Esophagus squamous epithelium (tissue), 5 donors: ENCODE data around the gene NFE2L1. TPM values are rescaled to one million over a fixed set of nuclear protein-coding genes. Genes with fewer than 3 reads are reported as not detected.

ENCODE experiments used
- DNase-seq: peaks from one replicate; lab custom pipeline; 2025; lab: John Stamatoyannopoulos, UW
- H3K27ac ChIP-seq, 4 donors: fragments of 200-600 bp; sonication (generic); one replicate each; pipeline ENCODE4 v1.5.1; 2016 to 2019; ENCODE audit warnings: mild to moderate bottlenecking in 1 of 4
- H3K27me3 ChIP-seq, 4 donors: fragments of 200-600 bp; sonication (generic); 1 replicate in 3 of 4; 2 replicates in 1 of 4; pipeline versions ENCODE4 v1.5.1 to v1.6.0; 2017 to 2021; ENCODE audit warnings: antibody characterized with exemption in 1 of 4
- H3K36me3 ChIP-seq, 3 donors: fragments of 200-600 bp; sonication (generic); one replicate each; pipeline ENCODE4 v1.5.1; 2016 to 2019
- H3K4me1 ChIP-seq, 3 donors: fragments of 200-600 bp; sonication (generic); one replicate each; pipeline ENCODE4 v1.5.1; 2017 to 2019
- H3K4me3 ChIP-seq, 4 donors: fragments of 200-600 bp; sonication (generic); 1 replicate in 3 of 4; 2 replicates in 1 of 4; pipeline ENCODE4 v1.5.1; 2016 to 2019; ENCODE audit warnings: mild to moderate bottlenecking in 2 of 4, moderate library complexity in 1 of 4
- H3K9me3 ChIP-seq, 3 donors: fragments of 200-600 bp; sonication (generic); one replicate each; pipeline ENCODE4 v1.5.1; 2016 to 2019
- POLR2A ChIP-seq, 4 donors: fragments of 450-650 bp; IDR thresholded peaks; one replicate each; pipeline ENCODE4 v1.6.1; 2017; ENCODE audit warnings: antibody characterized with exemption in 4 of 4, mild to moderate bottlenecking in 4 of 4, moderate library complexity in 3 of 4
- WGBS, 2 donors: methylation state at CpG; one replicate each; pipeline ENCODE4 v1.1.5; 2018; 5-methylcytosine and 5-hydroxymethylcytosine counted together
- intact Hi-C: fragments of 100-400 bp; cut with DNase I; formaldehyde crosslinking; loops from one replicate; pipeline ENCODE4 v1.15.0; 2022
- total RNA-seq, 4 donors: library from RNA; depleted of rRNA; stranded (reverse); fragments of >200 nt; gene quantifications; one replicate each; pipeline ENCODE4 v1.1.0, GENCODE V29; 2016
- TF ChIP-seq, protein P1 (sequence below), 6 experiments: fragments of 450-650 bp in 4 of 6; fragments of 200-600 bp in 2 of 6; sonication (generic) in 2 of 6; IDR thresholded peaks; one replicate each; pipeline ENCODE4 v1.5.1; 2016 to 2019; ENCODE audit warnings: antibody characterized with exemption in 6 of 6, mild to moderate bottlenecking in 4 of 6, moderate library complexity in 4 of 6
- donor health status: DM: yes; HTN: yes; CAD: no.

The NFE2L1 gene
- total RNA-seq, 4 donors from 2014 or later, result 41.6 to 103 (median 60.0) TPM

DNA sequence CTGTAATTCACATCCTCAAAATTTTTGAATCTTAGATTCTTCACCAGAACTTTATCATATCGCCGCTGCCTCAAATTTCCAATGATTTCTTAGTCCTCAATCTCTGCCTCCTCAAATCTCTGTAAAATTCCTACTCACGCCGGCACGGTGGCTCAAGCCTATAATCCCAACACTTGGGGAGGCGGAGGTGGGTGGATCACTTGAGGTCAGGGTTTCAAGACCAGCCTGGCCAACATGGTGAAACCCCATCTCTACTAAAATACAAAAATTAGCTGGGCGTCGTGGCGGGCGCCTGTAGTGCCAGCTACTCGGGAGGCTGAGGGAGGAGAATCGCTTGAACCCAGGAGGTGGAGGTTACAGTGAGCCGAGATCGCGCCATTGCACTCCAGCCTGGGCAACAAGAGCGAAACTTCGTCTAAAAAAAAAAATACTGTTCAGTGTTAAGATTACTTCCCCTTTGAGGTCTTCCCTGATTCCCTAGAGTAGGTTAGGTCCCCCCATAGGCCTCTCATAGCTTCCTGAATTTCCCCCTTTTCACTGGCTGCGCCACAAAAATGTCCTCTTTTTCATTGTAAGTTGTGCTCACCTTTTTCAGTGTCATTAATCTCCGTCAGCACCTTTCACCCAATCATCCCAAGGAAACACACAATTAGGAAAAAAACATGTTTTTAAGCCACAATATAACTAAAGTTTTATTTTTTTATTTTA, 54.0 kb downstream of the NFE2L1 start:
- Histone ChIP-seq H3K4me3 (peak overlapping the region in 3 of 4 donors; percentile 78 to 98 (median 90)), H3K36me3 (no peaks in the 10 kb centered on the region), H3K27me3 (no peaks in the 10 kb centered on the region), H3K9me3 (no peaks in the 10 kb centered on the region), H3K4me1 (peaks cover 4 to 35% (median 8%) of the 10 kb centered on the region in 3 donors), H3K27ac (peak overlapping the region in 2 of 4 donors; percentile 11 to 91)
- WGBS, 2 donors, result 83 to 91% methylated on average over 14 to 19 of the region's 19 CpGs
- DNase-seq, result no peak
- TF ChIP-seq, protein P1, sequence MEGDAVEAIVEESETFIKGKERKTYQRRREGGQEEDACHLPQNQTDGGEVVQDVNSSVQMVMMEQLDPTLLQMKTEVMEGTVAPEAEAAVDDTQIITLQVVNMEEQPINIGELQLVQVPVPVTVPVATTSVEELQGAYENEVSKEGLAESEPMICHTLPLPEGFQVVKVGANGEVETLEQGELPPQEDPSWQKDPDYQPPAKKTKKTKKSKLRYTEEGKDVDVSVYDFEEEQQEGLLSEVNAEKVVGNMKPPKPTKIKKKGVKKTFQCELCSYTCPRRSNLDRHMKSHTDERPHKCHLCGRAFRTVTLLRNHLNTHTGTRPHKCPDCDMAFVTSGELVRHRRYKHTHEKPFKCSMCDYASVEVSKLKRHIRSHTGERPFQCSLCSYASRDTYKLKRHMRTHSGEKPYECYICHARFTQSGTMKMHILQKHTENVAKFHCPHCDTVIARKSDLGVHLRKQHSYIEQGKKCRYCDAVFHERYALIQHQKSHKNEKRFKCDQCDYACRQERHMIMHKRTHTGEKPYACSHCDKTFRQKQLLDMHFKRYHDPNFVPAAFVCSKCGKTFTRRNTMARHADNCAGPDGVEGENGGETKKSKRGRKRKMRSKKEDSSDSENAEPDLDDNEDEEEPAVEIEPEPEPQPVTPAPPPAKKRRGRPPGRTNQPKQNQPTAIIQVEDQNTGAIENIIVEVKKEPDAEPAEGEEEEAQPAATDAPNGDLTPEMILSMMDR (IDR thresholded peaks at IDR 0.05), result no peak
- no peak for TF ChIP-seq POLR2A (IDR thresholded peaks at IDR 0.05)
- intact Hi-C loops, result no loop called here

DNA sequence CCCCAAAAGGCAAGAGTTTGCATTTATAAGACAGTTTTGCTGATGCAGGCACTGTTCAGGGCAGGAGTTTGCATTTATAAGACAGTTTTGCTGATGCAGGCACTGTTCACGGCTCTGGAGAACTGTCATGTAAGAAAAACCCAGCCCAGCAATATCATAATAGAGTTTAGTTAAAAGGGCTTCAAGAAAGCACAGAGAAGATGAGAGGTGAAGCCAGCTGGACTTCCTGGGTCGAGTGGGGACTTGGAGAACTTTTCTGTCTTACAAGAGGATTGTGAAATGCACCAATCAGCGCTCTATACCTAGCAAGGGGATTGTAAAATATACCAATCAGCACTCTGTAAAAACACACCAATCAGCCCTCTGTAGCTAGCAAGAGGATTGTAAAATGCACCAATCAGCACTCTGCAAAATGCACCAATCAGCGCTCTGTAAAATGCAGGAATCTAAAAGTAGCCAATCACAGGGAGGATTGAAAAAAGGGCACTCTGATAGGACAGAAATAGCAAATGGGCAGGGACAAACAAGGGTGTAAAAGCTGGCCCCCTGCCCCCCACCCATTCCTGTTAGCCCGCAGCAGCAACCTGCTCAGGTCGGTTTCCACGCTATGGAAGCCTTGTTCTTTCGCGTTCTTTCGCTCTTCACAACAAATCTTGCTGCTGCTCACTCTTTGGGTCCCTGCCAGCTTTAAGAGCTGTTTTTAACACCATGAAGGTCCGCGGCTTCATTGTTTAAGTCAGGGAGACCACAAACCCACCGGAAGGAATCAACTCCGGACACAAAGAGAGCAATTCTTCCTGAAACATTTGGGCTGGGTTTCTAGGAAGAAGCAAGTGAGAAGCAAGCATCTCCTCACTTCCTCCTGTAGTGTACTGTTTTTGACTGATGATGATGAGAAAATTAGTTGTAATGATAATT, 54.9 kb downstream of the NFE2L1 start:
- peaks cover 4 to 33% (median 8%) of the 10 kb centered on the region in 3 donors for H3K4me1 ChIP-seq
- H3K27ac ChIP-seq, result no peak overlapping the region
- intact Hi-C loops, result no loop called here
- H3K4me3 ChIP-seq, result no peak overlapping the region
- WGBS, 2 donors, result 58 to 73% methylated on average over 11 to 14 of the region's 14 CpGs
- H3K27me3 ChIP-seq, result no peaks in the 10 kb centered on the region
- H3K9me3 ChIP-seq, result no peaks in the 10 kb centered on the region
- no peaks in the 10 kb centered on the region for H3K36me3 ChIP-seq
- no peak for DNase-seq
- TF ChIP-seq POLR2A (IDR thresholded peaks at IDR 0.05), result no peak
- TF ChIP-seq, protein P1 (IDR thresholded peaks at IDR 0.05), result no peak

DNA sequence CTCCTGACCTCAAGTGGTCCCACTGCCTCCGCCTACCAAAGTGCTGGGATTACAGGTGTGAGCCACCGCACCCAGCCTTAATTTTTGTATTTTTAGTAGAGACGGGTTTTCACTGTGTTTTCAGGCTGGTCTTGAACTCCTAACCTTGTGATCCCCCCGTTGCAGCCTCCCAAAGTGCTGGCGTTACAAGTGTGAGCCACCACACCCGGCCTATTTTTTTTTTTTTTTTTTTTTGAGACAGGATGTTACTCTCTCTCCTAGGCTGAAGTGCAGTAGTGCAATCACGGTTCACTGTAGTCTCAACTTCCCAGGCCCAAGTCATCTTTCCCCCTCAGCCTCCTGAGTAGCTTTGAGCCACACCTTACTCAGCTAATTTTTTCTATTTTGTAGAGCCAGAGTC, 56.3 kb downstream of the NFE2L1 start:
- WGBS, 2 donors, result 86 to 87% methylated on average over 6 to 7 of the region's 7 CpGs
- intact Hi-C loops, result no loop called here

DNA sequence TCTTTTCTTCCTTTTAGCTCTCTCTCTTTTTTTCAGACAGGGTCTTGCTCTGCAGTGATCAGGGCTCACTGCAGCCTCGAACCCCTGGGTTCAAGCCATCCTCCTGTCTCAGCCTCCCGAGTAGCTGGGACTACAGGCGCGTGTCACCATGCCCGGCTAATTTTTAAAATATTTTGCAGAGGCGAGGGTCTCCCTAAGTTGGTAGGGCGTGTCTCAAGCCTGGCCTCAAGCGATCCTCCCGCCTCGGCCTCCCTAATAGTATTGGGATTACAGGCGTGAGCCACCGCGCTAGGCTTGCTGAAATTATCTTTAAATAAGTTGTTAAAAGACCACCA, 58.6 kb downstream of the NFE2L1 start:
- Histone ChIP-seq H3K4me1 (peaks cover 4 to 42% (median 17%) of the 10 kb centered on the region in 3 donors), H3K9me3 (no peaks in the 10 kb centered on the region), H3K36me3 (peaks cover 0 to 7% (median 0%) of the 10 kb centered on the region in 3 donors), H3K4me3 (peak overlapping the region; percentile 58 to 88 (median 78)), H3K27me3 (no peaks in the 10 kb centered on the region), H3K27ac (peak overlapping the region; percentile 94 to 97 (median 96))
- DNase-seq, result no peak
- intact Hi-C loops, result no loop called here
- WGBS, 2 donors, result 33 to 45% methylated on average over 11 to 13 of the region's 13 CpGs
- TF ChIP-seq, protein P1 (IDR thresholded peaks at IDR 0.05), result no peak
- TF ChIP-seq POLR2A (IDR thresholded peaks at IDR 0.05), result no peak

More for the DNA sequence above, 56.3 kb downstream of the NFE2L1 start:
- Histone ChIP-seq H3K4me1 (peaks cover 4 to 39% (median 20%) of the 10 kb centered on the region in 3 donors), H3K4me3 (no peak overlapping the region), H3K27ac (no peak overlapping the region), H3K9me3 (no peaks in the 10 kb centered on the region), H3K27me3 (no peaks in the 10 kb centered on the region), H3K36me3 (no peaks in the 10 kb centered on the region)
- DNase-seq, result no peak
- TF ChIP-seq POLR2A (IDR thresholded peaks at IDR 0.05), result no peak
- TF ChIP-seq, protein P1 (IDR thresholded peaks at IDR 0.05), result no peak
